ENCODE results near the gene ITPRIPL2. TPM values are rescaled to one million over a fixed set of nuclear protein-coding genes. Genes with fewer than 3 reads are reported as not detected.

ITPRIPL2 gene
- total RNA-seq, 2 experiments from 2014 or later: 2.1 to 2.3 TPM

GRCh38 chr16:19168371-19169081 lies 54.8 kb downstream of the ITPRIPL2 start:
- H3K27ac Mint-ChIP-seq: no peak overlapping the region
- H3K4me1 Mint-ChIP-seq: no peaks in the 10 kb centered on the region
- DNase-seq: no peak
- no peaks in the 10 kb centered on the region for H3K36me3 Mint-ChIP-seq (ENCODE audit: low read depth)
- H3K27me3 Mint-ChIP-seq: peaks cover 22% of the 10 kb centered on the region
- POLR2A ChIA-PET: no interaction called here
- no peak overlapping the region for H3K4me3 Mint-ChIP-seq
- CTCF ChIA-PET: no interaction called here
- no peaks in the 10 kb centered on the region for H3K9me3 Mint-ChIP-seq

- Mint-ChIP-seq H3K27me3 (peaks cover 21% of the 10 kb centered on the region), H3K4me3 (no peak overlapping the region), H3K4me1 (no peaks in the 10 kb centered on the region), H3K27ac (no peak overlapping the region), H3K36me3 (ENCODE audit: low read depth) (no peaks in the 10 kb centered on the region), H3K9me3 (no peaks in the 10 kb centered on the region)
- POLR2A ChIA-PET: no interaction called here
- CTCF ChIA-PET: no interaction called here
- no peak for DNase-seq
Measured at GRCh38 chr16:19169082-19169639, 55.4 kb downstream of the ITPRIPL2 start.

- H3K4me1 Mint-ChIP-seq: no peaks in the 10 kb centered on the region
- no peaks in the 10 kb centered on the region for H3K36me3 Mint-ChIP-seq (ENCODE audit: low read depth)
- H3K27me3 Mint-ChIP-seq: peaks cover 21% of the 10 kb centered on the region
- ChIA-PET POLR2A (no interaction called here), CTCF (no interaction called here)
- no peak for DNase-seq
- no peak overlapping the region for H3K27ac Mint-ChIP-seq
- no peaks in the 10 kb centered on the region for H3K9me3 Mint-ChIP-seq
- no peak overlapping the region for H3K4me3 Mint-ChIP-seq
Measured at GRCh38 chr16:19170043-19170655, 56.4 kb downstream of the ITPRIPL2 start.

Other genes with a start within 250 kb of the ITPRIPL2 start
- 100 to 1,000 TPM; 128 to 137 TPM for gene SMG1, start 187.6 kb upstream of the ITPRIPL2 start, total RNA-seq
- not detected for gene TMC7, start 130.0 kb upstream of the ITPRIPL2 start, total RNA-seq
- 10 to 100 TPM; 11.6 to 15.3 TPM for gene COQ7, start 46.4 kb upstream of the ITPRIPL2 start, total RNA-seq
- not detected for gene SYT17, start 54.3 kb downstream of the ITPRIPL2 start, total RNA-seq
- gene CLEC19A, start 171.8 kb downstream of the ITPRIPL2 start, total RNA-seq: not detected